ENCODE data around the gene SCAMP5.

SCAMP5 gene, protein sequence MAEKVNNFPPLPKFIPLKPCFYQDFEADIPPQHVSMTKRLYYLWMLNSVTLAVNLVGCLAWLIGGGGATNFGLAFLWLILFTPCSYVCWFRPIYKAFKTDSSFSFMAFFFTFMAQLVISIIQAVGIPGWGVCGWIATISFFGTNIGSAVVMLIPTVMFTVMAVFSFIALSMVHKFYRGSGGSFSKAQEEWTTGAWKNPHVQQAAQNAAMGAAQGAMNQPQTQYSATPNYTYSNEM

DNA sequence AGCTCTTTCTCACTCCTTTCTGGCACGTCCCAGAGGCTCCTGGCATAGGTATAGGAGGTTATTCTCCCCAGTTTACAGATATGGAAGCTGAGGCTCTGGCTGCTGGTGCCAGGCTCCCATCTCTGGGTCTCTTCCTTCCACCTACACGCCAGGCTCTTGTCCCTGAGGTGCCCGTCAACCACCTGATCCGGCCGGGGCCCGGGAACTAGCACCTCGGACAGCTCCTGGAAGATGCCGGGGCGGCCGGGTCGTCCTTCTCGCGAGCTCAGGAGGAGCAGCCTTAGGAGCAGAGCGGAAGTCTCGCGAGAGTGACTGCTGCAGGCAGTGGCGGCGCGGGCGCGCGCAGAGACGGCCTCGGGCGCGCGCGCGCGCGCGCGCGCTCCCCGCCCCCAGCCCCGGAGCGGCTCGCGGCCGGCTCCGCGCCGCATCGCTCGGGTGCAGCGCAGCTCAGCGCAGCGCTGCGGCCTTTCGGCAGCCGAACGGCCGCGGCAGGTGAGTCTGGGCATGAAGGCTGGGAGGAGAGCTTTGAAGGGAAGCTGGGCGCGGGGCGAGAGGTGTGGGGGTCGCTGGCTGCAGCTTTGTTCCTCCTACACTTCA is at the start of gene SCAMP5:
Gene SCAMP5 (plus strand): TSS at position 382 of the 597 bp plus-strand sequence. CDS start 16,277 bp downstream, outside the sequence.
- no peaks in the 10 kb centered on the region for H3K36me3 ChIP-seq (ENCODE audit: control insufficient read depth, insufficient read depth, low read length, severe bottlenecking)
- peak within 1 kb of the TSS; percentile 82 for H3K9ac ChIP-seq (ENCODE audit: low read length)
- no peaks in the 10 kb centered on the region for H3K9me3 ChIP-seq (ENCODE audit: control insufficient read depth, low read length)
- peaks cover 14% of the 10 kb centered on the region for H3K4me1 ChIP-seq (ENCODE audit: control insufficient read depth, insufficient read depth, low read length)
- DNase-seq (ENCODE audit: low read depth) = peak; percentile 97
- H3K27me3 ChIP-seq (replicated peaks; ENCODE audit: control insufficient read depth, insufficient read depth, low read length) = peaks cover 13% of the 10 kb centered on the region
- H3K4me3 ChIP-seq (ENCODE audit: low read length) = peak within 1 kb of the TSS; percentile 83

- Histone ChIP-seq H3K36me3 (ENCODE audit: control insufficient read depth, insufficient read depth, low read length, severe bottlenecking) (no peaks in the 10 kb centered on the region), H3K27me3 (replicated peaks; ENCODE audit: control insufficient read depth, insufficient read depth, low read length) (no peaks in the 10 kb centered on the region), H3K4me3 (ENCODE audit: low read length) (no peak overlapping the region), H3K9ac (ENCODE audit: low read length) (no peak overlapping the region), H3K4me1 (ENCODE audit: control insufficient read depth, insufficient read depth, low read length) (peaks cover 14% of the 10 kb centered on the region), H3K9me3 (ENCODE audit: control insufficient read depth, low read length) (no peaks in the 10 kb centered on the region)
- DNase-seq (ENCODE audit: low read depth) = peak; percentile 92
Measured at GRCh38 chr15:74950078-74950908, 45.1 kb upstream of the SCAMP5 start.

GRCh38 chr15:74951006-74951405 is 44.4 kb upstream of the SCAMP5 start:
- Histone ChIP-seq H3K4me3 (ENCODE audit: low read length) (no peak overlapping the region), H3K4me1 (ENCODE audit: control insufficient read depth, insufficient read depth, low read length) (peaks cover 21% of the 10 kb centered on the region), H3K36me3 (ENCODE audit: control insufficient read depth, insufficient read depth, low read length, severe bottlenecking) (no peaks in the 10 kb centered on the region), H3K9me3 (ENCODE audit: control insufficient read depth, low read length) (no peaks in the 10 kb centered on the region), H3K27me3 (replicated peaks; ENCODE audit: control insufficient read depth, insufficient read depth, low read length) (no peaks in the 10 kb centered on the region), H3K9ac (ENCODE audit: low read length) (no peak overlapping the region)
- DNase-seq (ENCODE audit: low read depth) = no peak

GRCh38 chr15:74954515-74954914 is 40.8 kb upstream of the SCAMP5 start:
- no peaks in the 10 kb centered on the region for H3K36me3 ChIP-seq (ENCODE audit: control insufficient read depth, insufficient read depth, low read length, severe bottlenecking)
- no peaks in the 10 kb centered on the region for H3K9me3 ChIP-seq (ENCODE audit: control insufficient read depth, low read length)
- H3K27me3 ChIP-seq (replicated peaks; ENCODE audit: control insufficient read depth, insufficient read depth, low read length) = peaks cover 15% of the 10 kb centered on the region
- peak; percentile 32 for DNase-seq (ENCODE audit: low read depth)
- H3K4me1 ChIP-seq (ENCODE audit: control insufficient read depth, insufficient read depth, low read length) = peaks cover 36% of the 10 kb centered on the region
- no peak overlapping the region for H3K9ac ChIP-seq (ENCODE audit: low read length)
- no peak overlapping the region for H3K4me3 ChIP-seq (ENCODE audit: low read length)

DNA sequence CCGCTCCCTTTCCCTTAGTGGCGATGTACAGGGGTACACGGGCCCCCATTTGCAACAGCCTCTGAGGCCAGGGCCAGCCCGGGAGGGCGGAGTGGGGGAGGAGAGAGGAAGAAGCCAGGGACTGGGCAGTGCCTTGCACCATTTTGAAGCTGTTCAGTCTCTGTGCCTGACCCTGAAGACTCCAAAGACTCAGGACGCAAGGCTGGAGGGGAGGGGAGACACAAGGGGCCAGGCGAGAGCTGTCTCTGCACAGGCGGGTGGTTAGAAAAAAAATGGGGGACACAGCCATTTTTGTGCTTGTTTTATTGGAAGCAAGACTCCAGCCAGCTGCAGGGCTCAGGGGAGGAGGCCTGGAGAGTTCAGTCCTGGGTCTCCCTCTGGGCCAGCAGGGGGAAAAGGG is 40.3 kb upstream of the SCAMP5 start:
- peaks cover 17% of the 10 kb centered on the region for H3K27me3 ChIP-seq (replicated peaks; ENCODE audit: control insufficient read depth, insufficient read depth, low read length)
- peak overlapping the region; percentile 24 for H3K9ac ChIP-seq (ENCODE audit: low read length)
- H3K9me3 ChIP-seq (ENCODE audit: control insufficient read depth, low read length) = no peaks in the 10 kb centered on the region
- peak overlapping the region; percentile 76 for H3K4me3 ChIP-seq (ENCODE audit: low read length)
- no peaks in the 10 kb centered on the region for H3K36me3 ChIP-seq (ENCODE audit: control insufficient read depth, insufficient read depth, low read length, severe bottlenecking)
- peaks cover 36% of the 10 kb centered on the region for H3K4me1 ChIP-seq (ENCODE audit: control insufficient read depth, insufficient read depth, low read length)
- DNase-seq (ENCODE audit: low read depth) = no peak

GRCh38 chr15:74955796-74956647 is 39.3 kb upstream of the SCAMP5 start:
- Histone ChIP-seq H3K9me3 (ENCODE audit: control insufficient read depth, low read length) (no peaks in the 10 kb centered on the region), H3K9ac (ENCODE audit: low read length) (peak overlapping the region; percentile 78), H3K4me3 (ENCODE audit: low read length) (peak overlapping the region; percentile 76), H3K36me3 (ENCODE audit: control insufficient read depth, insufficient read depth, low read length, severe bottlenecking) (no peaks in the 10 kb centered on the region), H3K4me1 (ENCODE audit: control insufficient read depth, insufficient read depth, low read length) (peaks cover 36% of the 10 kb centered on the region), H3K27me3 (replicated peaks; ENCODE audit: control insufficient read depth, insufficient read depth, low read length) (peaks cover 18% of the 10 kb centered on the region)
- DNase-seq (ENCODE audit: low read depth) = peak; percentile 52

- Histone ChIP-seq H3K4me1 (ENCODE audit: control insufficient read depth, insufficient read depth, low read length) (peaks cover 36% of the 10 kb centered on the region), H3K27me3 (replicated peaks; ENCODE audit: control insufficient read depth, insufficient read depth, low read length) (peaks cover 18% of the 10 kb centered on the region), H3K9me3 (ENCODE audit: control insufficient read depth, low read length) (no peaks in the 10 kb centered on the region), H3K36me3 (ENCODE audit: control insufficient read depth, insufficient read depth, low read length, severe bottlenecking) (no peaks in the 10 kb centered on the region), H3K9ac (ENCODE audit: low read length) (peak within 1 kb of the TSS; percentile 78), H3K4me3 (ENCODE audit: low read length) (peak within 1 kb of the TSS; percentile 76)
- peak; percentile 82 for DNase-seq (ENCODE audit: low read depth)
Measured at GRCh38 chr15:74956648-74957475, 38.5 kb upstream of the SCAMP5 start, which contains the start of gene RPP25. Gene RPP25 (minus strand): TSS chr15:74956772. CDS start chr15:74956583, 189 bp downstream.

GRCh38 chr15:74957476-74958035 is 37.8 kb upstream of the SCAMP5 start:
- Histone ChIP-seq H3K9me3 (ENCODE audit: control insufficient read depth, low read length) (no peaks in the 10 kb centered on the region), H3K4me3 (ENCODE audit: low read length) (peak overlapping the region; percentile 76), H3K9ac (ENCODE audit: low read length) (peak overlapping the region; percentile 78), H3K36me3 (ENCODE audit: control insufficient read depth, insufficient read depth, low read length, severe bottlenecking) (no peaks in the 10 kb centered on the region), H3K27me3 (replicated peaks; ENCODE audit: control insufficient read depth, insufficient read depth, low read length) (peaks cover 18% of the 10 kb centered on the region), H3K4me1 (ENCODE audit: control insufficient read depth, insufficient read depth, low read length) (peaks cover 36% of the 10 kb centered on the region)
- DNase-seq (ENCODE audit: low read depth) = no peak

DNA sequence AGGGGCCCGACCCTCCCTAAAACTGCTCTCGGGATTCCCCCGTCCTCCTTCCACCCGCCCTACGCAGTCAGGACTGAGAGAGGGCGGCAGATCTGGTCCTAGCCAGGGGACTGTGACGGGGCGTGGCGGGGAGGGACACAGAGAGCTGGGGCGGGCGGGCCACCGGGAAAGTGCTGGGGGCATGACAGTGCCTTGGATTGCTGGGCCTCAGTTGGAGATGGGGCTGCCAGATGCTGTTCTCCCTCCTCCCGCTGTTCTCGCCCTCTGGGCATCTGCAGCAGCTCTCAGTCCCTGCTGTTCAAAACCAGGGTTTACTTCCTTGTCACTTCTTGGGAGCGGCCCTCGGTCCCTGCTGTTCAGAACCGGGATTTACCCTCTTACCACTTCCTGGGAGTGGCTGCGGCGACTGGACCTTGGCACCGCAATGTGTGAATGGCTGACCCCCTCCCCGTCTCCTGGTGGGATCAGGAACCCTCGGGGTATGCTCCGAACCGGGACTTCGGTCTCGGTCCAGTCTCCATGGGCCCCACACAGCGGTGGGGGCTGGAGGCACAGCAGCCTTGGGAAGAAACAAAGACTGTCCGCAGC is 36.9 kb upstream of the SCAMP5 start:
- Histone ChIP-seq H3K9me3 (ENCODE audit: control insufficient read depth, low read length) (no peaks in the 10 kb centered on the region), H3K4me3 (ENCODE audit: low read length) (peak overlapping the region; percentile 76), H3K4me1 (ENCODE audit: control insufficient read depth, insufficient read depth, low read length) (peaks cover 36% of the 10 kb centered on the region), H3K9ac (ENCODE audit: low read length) (peak overlapping the region; percentile 78), H3K27me3 (replicated peaks; ENCODE audit: control insufficient read depth, insufficient read depth, low read length) (peaks cover 18% of the 10 kb centered on the region), H3K36me3 (ENCODE audit: control insufficient read depth, insufficient read depth, low read length, severe bottlenecking) (no peaks in the 10 kb centered on the region)
- DNase-seq (ENCODE audit: low read depth) = peak; percentile 46

Measured in adipocyte (in vitro differentiated cells).